CD4-positive, CD25-positive, alpha-beta regulatory T cell (primary cell): ENCODE data around the gene TUBD1. TPM values are rescaled to one million over a fixed set of nuclear protein-coding genes. Genes with fewer than 3 reads are reported as not detected.
A peak's percentile ranks its signal among the peaks of the same experiment; 100 is the strongest.
"Not testable (repeated sequence)": the region's sequence is repeated elsewhere in the genome, so short reads cannot be mapped to it uniquely, and the experiment has no call there.

Experiments used
- ATAC-seq, 2 donors: fragments of 150-1000 bp; cut with Tn5 transposase; one replicate each; pipeline ENCODE4 v1.10.0; 2021; ENCODE audit warnings: low read depth in 2 of 2, moderate number of reproducible peaks in 2 of 2, moderate library complexity in 1 of 2
- DNase-seq, 3 donors: peaks; one replicate each; pipeline versions ENCODE4 v3.0.0 to v3.0.0-alpha.2; 2012 to 2022; ENCODE audit warnings: mixed read lengths in 1 of 3
- H3K27ac ChIP-seq: one replicate; pipeline ENCODE4 v1.7.0; 2013; ENCODE audit warnings: mild to moderate bottlenecking, low read length; ENCODE audit not compliant: insufficient read depth, poor library complexity, severe bottlenecking
- H3K27me3 ChIP-seq: one replicate; pipeline ENCODE4 v1.7.0; 2013; ENCODE audit warnings: low read length; ENCODE audit not compliant: control insufficient read depth, insufficient read depth
- H3K36me3 ChIP-seq: one replicate; pipeline ENCODE4 v1.7.0; 2013; ENCODE audit warnings: mild to moderate bottlenecking, low read length, moderate library complexity; ENCODE audit not compliant: control insufficient read depth, insufficient read depth
- H3K4me1 ChIP-seq: 2 replicates; pipeline ENCODE4 v1.7.0; 2013; ENCODE audit warnings: mild to moderate bottlenecking, low read length; ENCODE audit not compliant: insufficient read depth, control insufficient read depth, poor library complexity, severe bottlenecking
- H3K4me3 ChIP-seq: one replicate; pipeline ENCODE4 v1.7.0; 2013; ENCODE audit warnings: low read depth, mild to moderate bottlenecking, low read length, moderate library complexity
- H3K9me3 ChIP-seq, 2 experiments: 1 replicate in 1 of 2; 2 replicates in 1 of 2; pipeline ENCODE4 v1.7.0; 2013; ENCODE audit warnings: low read length in 2 of 2, mild to moderate bottlenecking in 1 of 2, moderate library complexity in 1 of 2; ENCODE audit not compliant: control insufficient read depth in 2 of 2
- H3K27ac Mint-ChIP-seq, 3 donors: one replicate each; pipeline ENCODE4 v1.8.0; 2020 to 2022; ENCODE audit warnings: mild to moderate bottlenecking in 3 of 3, mixed read lengths in 3 of 3, moderate library complexity in 2 of 3
- H3K27me3 Mint-ChIP-seq: one replicate; pipeline ENCODE4 v1.8.0; 2022; ENCODE audit warnings: mild to moderate bottlenecking, mixed read lengths
- H3K36me3 Mint-ChIP-seq: one replicate; pipeline ENCODE4 v1.8.0; 2020; ENCODE audit warnings: mixed read lengths
- H3K4me1 Mint-ChIP-seq, 4 donors: one replicate each; pipeline ENCODE4 v1.8.0; 2020 to 2022; ENCODE audit warnings: mixed read lengths in 4 of 4, mild to moderate bottlenecking in 1 of 4
- H3K4me3 Mint-ChIP-seq, 4 donors: one replicate each; pipeline ENCODE4 v1.8.0; 2020 to 2022; ENCODE audit warnings: mild to moderate bottlenecking in 4 of 4, mixed read lengths in 4 of 4, moderate library complexity in 3 of 4
- H3K9me3 Mint-ChIP-seq, 7 donors: one replicate each; pipeline ENCODE4 v1.8.0; 2020 to 2022; ENCODE audit warnings: mixed read lengths in 7 of 7, mild to moderate bottlenecking in 3 of 7, moderate library complexity in 2 of 7
- polyA plus RNA-seq, 4 donors: library from polyadenylated mRNA; unstranded; fragments of 300-500 nt; fragmentation: Illumina TruSeq; gene quantifications; one replicate each; pipeline ENCODE4 v1.2.3, GENCODE V29; 2021
- total RNA-seq: library from RNA; stranded (reverse); gene quantifications from one replicate; pipeline ENCODE4 v1.2.3, GENCODE V29; 2022

TUBD1 gene, protein sequence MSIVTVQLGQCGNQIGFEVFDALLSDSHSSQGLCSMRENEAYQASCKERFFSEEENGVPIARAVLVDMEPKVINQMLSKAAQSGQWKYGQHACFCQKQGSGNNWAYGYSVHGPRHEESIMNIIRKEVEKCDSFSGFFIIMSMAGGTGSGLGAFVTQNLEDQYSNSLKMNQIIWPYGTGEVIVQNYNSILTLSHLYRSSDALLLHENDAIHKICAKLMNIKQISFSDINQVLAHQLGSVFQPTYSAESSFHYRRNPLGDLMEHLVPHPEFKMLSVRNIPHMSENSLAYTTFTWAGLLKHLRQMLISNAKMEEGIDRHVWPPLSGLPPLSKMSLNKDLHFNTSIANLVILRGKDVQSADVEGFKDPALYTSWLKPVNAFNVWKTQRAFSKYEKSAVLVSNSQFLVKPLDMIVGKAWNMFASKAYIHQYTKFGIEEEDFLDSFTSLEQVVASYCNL
- 16.3 TPM for total RNA-seq
- 10 to 100 TPM; 21.0 to 28.2 (median 24.6) TPM for polyA plus RNA-seq

GRCh38 chr17:59892924-59893675 is at the start of gene TUBD1, which contains the start of gene RPS6KB1:
Gene TUBD1 (minus strand): TSS chr17:59892943. CDS start chr17:59891002, 1,941 bp downstream.
Gene RPS6KB1 (plus strand): TSS chr17:59893121. CDS start chr17:59893185, 64 bp downstream.
- peaks cover 0 to 2% (median 0%) of the 10 kb centered on the region in 7 donors for H3K9me3 Mint-ChIP-seq
- H3K9me3 ChIP-seq: no peaks in the 10 kb centered on the region
- peak within 1 kb of the TSS; percentile 100 for H3K27ac Mint-ChIP-seq
- H3K36me3 ChIP-seq: peaks cover 13% of the 10 kb centered on the region
- no peaks in the 10 kb centered on the region for H3K27me3 ChIP-seq
- peak within 1 kb of the TSS; percentile 96 to 100 (median 98) for H3K4me3 Mint-ChIP-seq
- H3K27me3 Mint-ChIP-seq: no peaks in the 10 kb centered on the region
- peaks cover 12 to 76% (median 41%) of the 10 kb centered on the region in 4 donors for H3K4me1 Mint-ChIP-seq
- ATAC-seq (peak; percentile 92 to 94), DNase-seq (peak; percentile 97 to 99 (median 99))
- peak within 1 kb of the TSS; percentile 96 for H3K27ac ChIP-seq
- H3K36me3 Mint-ChIP-seq: peaks cover 10% of the 10 kb centered on the region
- H3K4me1 ChIP-seq: peaks cover 35% of the 10 kb centered on the region
- peak within 1 kb of the TSS; percentile 99 for H3K4me3 ChIP-seq

- H3K27me3 ChIP-seq: no peaks in the 10 kb centered on the region
- Mint-ChIP-seq H3K36me3 (peaks cover 29% of the 10 kb centered on the region), H3K4me1 (peaks cover 0 to 2% (median 1%) of the 10 kb centered on the region in 4 donors), H3K27me3 (no peaks in the 10 kb centered on the region), H3K9me3 (no peaks in the 10 kb centered on the region), H3K27ac (no peak overlapping the region), H3K4me3 (no peak overlapping the region)
- no peaks in the 10 kb centered on the region for H3K4me1 ChIP-seq
- H3K27ac ChIP-seq: no peak overlapping the region
- DNase-seq (no peak), ATAC-seq (no peak)
- H3K4me3 ChIP-seq: no peak overlapping the region
- peaks cover 64% of the 10 kb centered on the region for H3K36me3 ChIP-seq
- no peaks in the 10 kb centered on the region for H3K9me3 ChIP-seq
Observed at GRCh38 chr17:59941131-59941530, 48.4 kb upstream of the TUBD1 start.

- not testable (repeated sequence) for H3K9me3 Mint-ChIP-seq, H3K27me3 ChIP-seq, H3K4me3 ChIP-seq, H3K9me3 ChIP-seq, H3K4me3 Mint-ChIP-seq, H3K27me3 Mint-ChIP-seq, H3K4me1 ChIP-seq, H3K27ac ChIP-seq, ATAC-seq, H3K4me1 Mint-ChIP-seq
- DNase-seq: peak in 1 of 3 donors; percentile 39
- H3K36me3 ChIP-seq: peaks cover 63% of the 10 kb centered on the region
- Mint-ChIP-seq H3K36me3 (peaks cover 27% of the 10 kb centered on the region), H3K27ac (peak overlapping the region in 1 of 3 donors; percentile 71)
Observed at GRCh38 chr17:59940697-59941096, 48.0 kb upstream of the TUBD1 start.

DNA sequence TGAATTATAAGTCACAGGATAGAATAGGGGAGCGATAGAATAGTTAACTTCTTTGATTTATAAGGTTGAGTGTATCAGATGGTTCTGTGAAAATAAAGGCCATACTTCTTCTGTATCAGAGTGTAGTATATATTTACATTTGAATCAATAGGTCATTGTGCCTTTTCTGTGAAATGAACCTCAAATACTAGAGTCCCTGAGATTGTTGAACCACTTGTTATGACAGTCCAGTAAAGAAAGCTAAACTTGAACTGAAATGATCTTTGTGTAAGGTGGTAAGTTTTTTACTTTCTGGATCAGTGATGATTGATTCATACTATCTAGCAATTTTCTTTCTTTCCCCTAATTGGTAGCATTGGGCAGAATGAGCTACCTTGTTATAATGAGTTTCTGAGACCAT is 40.6 kb upstream of the TUBD1 start:
- H3K4me3 Mint-ChIP-seq, H3K4me3 ChIP-seq, H3K27me3 ChIP-seq, H3K4me1 Mint-ChIP-seq, H3K27ac ChIP-seq, H3K9me3 Mint-ChIP-seq, H3K4me1 ChIP-seq, ATAC-seq, H3K9me3 ChIP-seq, DNase-seq, H3K27me3 Mint-ChIP-seq: not testable (repeated sequence)
- peaks cover 89% of the 10 kb centered on the region for H3K36me3 ChIP-seq
- H3K27ac Mint-ChIP-seq: peak overlapping the region in 1 of 3 donors; percentile 87
- peaks cover 35% of the 10 kb centered on the region for H3K36me3 Mint-ChIP-seq

DNA sequence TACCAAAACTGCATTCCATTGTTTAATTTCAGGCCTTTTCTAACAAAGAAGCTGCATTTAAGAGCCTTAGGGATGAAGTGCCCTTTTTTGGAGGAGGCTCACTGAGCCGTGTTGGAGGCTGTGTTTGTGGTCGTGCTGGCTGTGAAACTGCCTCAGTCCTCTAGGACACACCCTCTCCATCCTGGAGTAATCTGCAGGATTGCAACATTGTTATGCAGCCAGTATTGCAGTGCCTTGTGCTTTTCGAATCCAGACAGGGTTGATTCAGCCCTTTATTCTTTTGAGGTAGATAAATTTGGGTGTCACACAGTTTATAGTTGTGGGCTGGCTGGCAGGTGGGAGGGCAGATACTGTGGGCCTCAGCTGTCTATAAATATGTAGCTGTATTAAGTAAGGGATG is 38.0 kb upstream of the TUBD1 start:
- H3K4me3 Mint-ChIP-seq, H3K4me3 ChIP-seq: not testable (repeated sequence)
- peaks cover 89% of the 10 kb centered on the region for H3K36me3 ChIP-seq

GRCh38 chr17:59930121-59930520 is 37.4 kb upstream of the TUBD1 start:
- H3K27me3 ChIP-seq, ATAC-seq, H3K4me3 Mint-ChIP-seq, DNase-seq, H3K4me1 Mint-ChIP-seq, H3K9me3 Mint-ChIP-seq, H3K27ac ChIP-seq, H3K27me3 Mint-ChIP-seq, H3K4me3 ChIP-seq, H3K4me1 ChIP-seq, H3K9me3 ChIP-seq, H3K27ac Mint-ChIP-seq: not testable (repeated sequence)
- peaks cover 88% of the 10 kb centered on the region for H3K36me3 ChIP-seq
- peaks cover 37% of the 10 kb centered on the region for H3K36me3 Mint-ChIP-seq

More for the DNA sequence above, 38.0 kb upstream of the TUBD1 start:
- H3K9me3 Mint-ChIP-seq, DNase-seq, H3K9me3 ChIP-seq, H3K27me3 Mint-ChIP-seq, ATAC-seq, H3K4me1 ChIP-seq, H3K27ac ChIP-seq, H3K4me1 Mint-ChIP-seq, H3K27ac Mint-ChIP-seq, H3K27me3 ChIP-seq: not testable (repeated sequence)
- H3K36me3 Mint-ChIP-seq: peaks cover 31% of the 10 kb centered on the region

GRCh38 chr17:59920637-59921036 is 27.9 kb upstream of the TUBD1 start:
- not testable (repeated sequence) for H3K27me3 ChIP-seq, H3K4me3 ChIP-seq, H3K27me3 Mint-ChIP-seq, H3K27ac Mint-ChIP-seq, DNase-seq, H3K4me3 Mint-ChIP-seq, H3K4me1 Mint-ChIP-seq, H3K9me3 Mint-ChIP-seq, ATAC-seq, H3K9me3 ChIP-seq, H3K27ac ChIP-seq, H3K4me1 ChIP-seq
- H3K36me3 ChIP-seq: peaks cover 71% of the 10 kb centered on the region
- peaks cover 31% of the 10 kb centered on the region for H3K36me3 Mint-ChIP-seq
